Parathyroid adenoma (tissue), 2 donors: ENCODE results near the gene RAI2.
A peak's percentile ranks its signal among the peaks of the same experiment; 100 is the strongest.

Source experiments
- H2AFZ ChIP-seq: fragments of 300-600 bp; sonication (generic); one replicate; pipeline ENCODE4 v1.7.0; 2017; ENCODE audit warnings: antibody characterized with exemption, mild to moderate bottlenecking
- H3K27ac ChIP-seq: fragments of 300-600 bp; sonication (generic); one replicate; pipeline ENCODE4 v1.7.0; 2017
- H3K27me3 ChIP-seq: fragments of 300-600 bp; sonication (generic); one replicate; pipeline ENCODE4 v1.7.0; 2017; ENCODE audit warnings: low read length; ENCODE audit not compliant: control insufficient read depth, insufficient read depth
- H3K36me3 ChIP-seq: fragments of 300-600 bp; sonication (generic); one replicate; pipeline ENCODE4 v1.7.0; 2017; ENCODE audit warnings: low read length; ENCODE audit not compliant: control insufficient read depth, insufficient read depth
- H3K4me1 ChIP-seq: fragments of 300-600 bp; sonication (generic); one replicate; pipeline ENCODE4 v1.7.0; 2017; ENCODE audit warnings: control low read depth
- H3K4me2 ChIP-seq: fragments of 300-600 bp; sonication (generic); one replicate; pipeline ENCODE4 v1.7.0; 2017; ENCODE audit warnings: low read length
- H3K4me3 ChIP-seq: fragments of 300-600 bp; sonication (generic); one replicate; pipeline ENCODE4 v1.7.0; 2017; ENCODE audit warnings: low read depth, low read length
- H3K79me2 ChIP-seq: fragments of 300-600 bp; sonication (generic); one replicate; pipeline ENCODE4 v1.7.0; 2017; ENCODE audit warnings: control low read depth
- H3K9ac ChIP-seq: fragments of 300-600 bp; sonication (generic); one replicate; pipeline ENCODE4 v1.7.0; 2017; ENCODE audit warnings: mild to moderate bottlenecking
- H3K9me3 ChIP-seq: fragments of 300-600 bp; sonication (generic); one replicate; pipeline ENCODE4 v1.7.0; 2017; ENCODE audit warnings: low read length; ENCODE audit not compliant: control insufficient read depth
- CTCF ChIP-seq: fragments of 300-600 bp; sonication (generic); IDR thresholded peaks from one replicate; pipeline ENCODE4 v1.7.0; 2017; ENCODE audit warnings: antibody characterized with exemption, mild to moderate bottlenecking
- donor health status: primary hyperparathyroidism.

Gene RAI2

DNA sequence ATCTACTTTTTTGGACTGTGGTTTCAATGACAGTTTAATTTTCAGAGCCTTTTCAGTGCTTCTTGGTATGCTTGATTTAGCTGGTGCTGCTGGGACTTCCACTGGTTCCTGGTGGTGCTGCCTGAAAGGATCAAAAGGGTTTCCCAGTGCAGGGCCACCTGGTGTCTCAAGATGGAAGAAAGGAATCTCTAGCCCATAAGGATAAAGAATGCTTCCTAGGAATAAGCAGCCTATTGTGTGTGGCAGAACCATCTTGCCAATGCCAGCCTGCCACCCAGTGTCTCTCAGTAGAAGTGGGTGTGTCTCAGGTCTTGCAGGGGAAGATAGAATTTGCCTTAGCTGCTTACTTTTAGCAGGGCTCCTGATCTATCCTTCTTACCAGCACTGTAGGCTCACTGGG is 15.0 kb upstream of the RAI2 start:
- TF ChIP-seq CTCF = no peak
- Histone ChIP-seq H3K4me3 (no peak overlapping the region), H3K27ac (no peak overlapping the region), H3K4me1 (no peaks in the 10 kb centered on the region), H3K27me3 (no peaks in the 10 kb centered on the region), H3K4me2 (no peak overlapping the region), H3K9me3 (no peaks in the 10 kb centered on the region), H3K9ac (no peak overlapping the region), H2AFZ (no peak overlapping the region), H3K36me3 (no peaks in the 10 kb centered on the region), H3K79me2 (no peaks in the 10 kb centered on the region)

- Histone ChIP-seq H3K27ac (no peak overlapping the region), H3K36me3 (no peaks in the 10 kb centered on the region), H3K27me3 (no peaks in the 10 kb centered on the region), H3K4me3 (no peak overlapping the region), H3K4me1 (no peaks in the 10 kb centered on the region), H3K4me2 (no peak overlapping the region), H3K9me3 (no peaks in the 10 kb centered on the region), H3K79me2 (no peaks in the 10 kb centered on the region), H3K9ac (no peak overlapping the region), H2AFZ (no peak overlapping the region)
- no peak for TF ChIP-seq CTCF
Measured at GRCh38 chrX:17869580-17869979, 8.5 kb upstream of the RAI2 start.

GRCh38 chrX:17861489-17862011 is 452 bp upstream of the RAI2 start:
- Histone ChIP-seq H3K4me1 (no peaks in the 10 kb centered on the region), H3K36me3 (no peaks in the 10 kb centered on the region), H3K79me2 (peaks cover 2% of the 10 kb centered on the region), H3K4me3 (peak overlapping the region; percentile 27), H3K9ac (no peak overlapping the region), H2AFZ (peak overlapping the region; percentile 50), H3K4me2 (no peak overlapping the region), H3K9me3 (no peaks in the 10 kb centered on the region), H3K27me3 (no peaks in the 10 kb centered on the region), H3K27ac (no peak overlapping the region)
- TF ChIP-seq CTCF = no peak

DNA sequence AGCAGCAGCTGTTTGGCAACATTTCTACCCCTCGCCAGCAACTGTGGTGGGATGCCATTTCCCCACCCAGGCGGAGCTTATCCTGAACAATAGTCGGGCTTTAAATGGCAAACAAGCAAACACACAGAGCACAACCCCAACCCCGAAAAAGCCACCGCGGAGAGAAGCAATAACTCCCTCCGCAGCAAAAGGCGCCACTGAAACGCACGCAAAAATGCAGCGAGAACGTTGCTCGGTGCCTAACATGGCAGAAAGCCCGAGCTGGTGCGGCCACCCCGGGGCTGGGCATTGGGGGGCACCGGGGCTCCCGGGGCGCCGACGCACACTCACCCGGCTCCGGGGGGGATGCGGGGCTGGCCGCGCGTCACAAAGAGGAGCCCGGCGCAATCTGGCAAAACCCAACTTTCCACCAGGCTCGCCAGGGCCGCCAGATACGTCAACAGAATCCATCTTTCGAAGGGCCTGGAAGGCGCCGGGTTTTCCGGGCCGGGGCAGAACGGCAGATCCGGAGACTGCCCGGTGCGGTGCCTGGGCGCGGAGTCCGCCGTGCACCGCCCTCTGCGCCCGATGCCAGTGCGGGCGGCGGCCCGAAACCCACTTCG is 818 bp downstream of the RAI2 start:
- Histone ChIP-seq H3K27me3 (no peaks in the 10 kb centered on the region), H3K9ac (peak overlapping the region; percentile 7)

More for the DNA sequence above, 818 bp downstream of the RAI2 start:
- Histone ChIP-seq H3K36me3 (no peaks in the 10 kb centered on the region), H3K4me1 (no peaks in the 10 kb centered on the region), H3K4me3 (peak overlapping the region; percentile 54), H3K4me2 (peak overlapping the region; percentile 45), H3K9me3 (no peaks in the 10 kb centered on the region), H3K27ac (peak overlapping the region; percentile 42), H2AFZ (peak overlapping the region; percentile 84), H3K79me2 (peaks cover 2% of the 10 kb centered on the region)
- no peak for TF ChIP-seq CTCF
